Fibroblast of lung (primary cell): ENCODE data around the gene OVOL3.

Experiments used
- CTCF ChIP-seq, 2 donors: IDR thresholded peaks in 1 of 2; conservative IDR thresholded peaks in 1 of 2; 1 replicate in 1 of 2; 2 replicates in 1 of 2; pipeline ENCODE4 v1.5.1; 2011 to 2012; ENCODE audit warnings: low read length in 2 of 2, control low read depth in 1 of 2, inconsistent platforms in 1 of 2, low read depth in 1 of 2, mild to moderate bottlenecking in 1 of 2
- EZH2 ChIP-seq: IDR thresholded peaks from 2 replicates; pipeline ENCODE4 v1.5.1; 2012; ENCODE audit warnings: low read length, control low read depth, mild to moderate bottlenecking; ENCODE audit errors: missing control alignments

DNA sequence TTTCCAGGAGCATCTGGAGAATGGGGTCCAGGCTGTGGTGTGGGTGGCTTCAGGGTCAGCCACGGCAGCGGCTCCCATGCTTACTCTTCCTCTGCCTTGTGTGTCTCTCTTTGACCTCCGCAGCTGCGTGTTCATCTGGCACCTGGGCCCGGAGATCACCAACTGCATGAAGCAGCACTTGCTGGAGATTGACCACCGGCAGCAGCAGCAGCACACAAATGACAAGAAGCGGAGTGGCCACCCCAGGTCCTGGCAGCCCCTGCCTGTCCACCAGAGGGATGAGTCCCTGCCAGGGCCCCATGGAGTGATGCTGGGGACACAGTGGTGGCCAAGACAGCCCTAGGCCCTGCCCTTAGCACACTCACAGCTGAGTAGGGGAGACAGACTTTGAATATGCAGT, 18.4 kb upstream of the OVOL3 start:
- TF ChIP-seq CTCF (conservative IDR thresholded peaks at IDR 0.05 in 1 of 2, IDR thresholded peaks at IDR 0.05 in 1 of 2; ENCODE audit: low read depth in 1 of 2, low read length in 2 of 2), result no peak
- no peak for TF ChIP-seq EZH2
